ENCODE measurements around the gene INPP4A.

The INPP4A gene

GRCh38 chr2:98444436-98445176 lies at the start of gene INPP4A:
Gene INPP4A, plus strand, starts transcription at chr2:98444858. Its CDS starts 75,191 bp downstream, at chr2:98520049.
- Mint-ChIP-seq H3K4me3 (peak within 1 kb of the TSS; percentile 97), H3K36me3 (ENCODE audit: low read depth) (no peaks in the 10 kb centered on the region), H3K4me1 (peaks cover 49% of the 10 kb centered on the region), H3K9me3 (peaks cover 14% of the 10 kb centered on the region), H3K27me3 (ENCODE audit: low read depth, poor library complexity) (no peaks in the 10 kb centered on the region), H3K27ac (peak within 1 kb of the TSS; percentile 96)
- DNase-seq: peak; percentile 92
- TF ChIP-seq, protein P1, sequence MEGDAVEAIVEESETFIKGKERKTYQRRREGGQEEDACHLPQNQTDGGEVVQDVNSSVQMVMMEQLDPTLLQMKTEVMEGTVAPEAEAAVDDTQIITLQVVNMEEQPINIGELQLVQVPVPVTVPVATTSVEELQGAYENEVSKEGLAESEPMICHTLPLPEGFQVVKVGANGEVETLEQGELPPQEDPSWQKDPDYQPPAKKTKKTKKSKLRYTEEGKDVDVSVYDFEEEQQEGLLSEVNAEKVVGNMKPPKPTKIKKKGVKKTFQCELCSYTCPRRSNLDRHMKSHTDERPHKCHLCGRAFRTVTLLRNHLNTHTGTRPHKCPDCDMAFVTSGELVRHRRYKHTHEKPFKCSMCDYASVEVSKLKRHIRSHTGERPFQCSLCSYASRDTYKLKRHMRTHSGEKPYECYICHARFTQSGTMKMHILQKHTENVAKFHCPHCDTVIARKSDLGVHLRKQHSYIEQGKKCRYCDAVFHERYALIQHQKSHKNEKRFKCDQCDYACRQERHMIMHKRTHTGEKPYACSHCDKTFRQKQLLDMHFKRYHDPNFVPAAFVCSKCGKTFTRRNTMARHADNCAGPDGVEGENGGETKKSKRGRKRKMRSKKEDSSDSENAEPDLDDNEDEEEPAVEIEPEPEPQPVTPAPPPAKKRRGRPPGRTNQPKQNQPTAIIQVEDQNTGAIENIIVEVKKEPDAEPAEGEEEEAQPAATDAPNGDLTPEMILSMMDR (IDR thresholded peaks at IDR 0.05): no peak

DNA sequence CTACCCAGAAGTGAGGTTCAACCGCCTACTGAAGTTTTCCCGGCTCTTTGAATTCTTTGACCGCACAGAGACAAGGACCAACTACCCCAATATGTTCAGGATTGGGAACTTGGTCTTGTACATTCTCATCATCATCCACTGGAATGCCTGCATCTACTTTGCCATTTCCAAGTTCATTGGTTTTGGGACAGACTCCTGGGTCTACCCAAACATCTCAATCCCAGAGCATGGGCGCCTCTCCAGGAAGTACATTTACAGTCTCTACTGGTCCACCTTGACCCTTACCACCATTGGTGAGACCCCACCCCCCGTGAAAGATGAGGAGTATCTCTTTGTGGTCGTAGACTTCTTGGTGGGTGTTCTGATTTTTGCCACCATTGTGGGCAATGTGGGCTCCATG lies 48.7 kb upstream of the INPP4A start:
- Mint-ChIP-seq H3K9me3 (peaks cover 4% of the 10 kb centered on the region), H3K36me3 (ENCODE audit: low read depth) (no peaks in the 10 kb centered on the region), H3K4me3 (no peak overlapping the region), H3K4me1 (no peaks in the 10 kb centered on the region), H3K27me3 (ENCODE audit: low read depth, poor library complexity) (peaks cover 33% of the 10 kb centered on the region), H3K27ac (no peak overlapping the region)
- DNase-seq: no peak
- TF ChIP-seq, protein P1 (IDR thresholded peaks at IDR 0.05): no peak

DNA sequence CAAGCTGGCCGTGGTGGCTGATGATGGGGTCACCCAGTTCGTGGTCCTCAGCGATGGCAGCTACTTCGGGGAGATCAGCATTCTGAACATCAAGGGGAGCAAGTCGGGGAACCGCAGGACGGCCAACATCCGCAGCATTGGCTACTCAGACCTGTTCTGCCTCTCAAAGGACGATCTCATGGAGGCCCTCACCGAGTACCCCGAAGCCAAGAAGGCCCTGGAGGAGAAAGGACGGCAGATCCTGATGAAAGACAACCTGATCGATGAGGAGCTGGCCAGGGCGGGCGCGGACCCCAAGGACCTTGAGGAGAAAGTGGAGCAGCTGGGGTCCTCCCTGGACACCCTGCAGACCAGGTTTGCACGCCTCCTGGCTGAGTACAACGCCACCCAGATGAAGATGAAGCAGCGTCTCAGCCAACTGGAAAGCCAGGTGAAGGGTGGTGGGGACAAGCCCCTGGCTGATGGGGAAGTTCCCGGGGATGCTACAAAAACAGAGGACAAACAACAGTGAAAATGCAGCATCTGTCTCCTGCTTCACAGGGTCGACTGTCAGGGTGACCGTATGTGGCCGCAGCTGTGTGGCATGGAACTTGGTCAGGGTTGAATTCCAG lies 47.8 kb upstream of the INPP4A start:
- DNase-seq: no peak
- H3K27ac Mint-ChIP-seq: no peak overlapping the region

GRCh38 chr2:98399140-98399539 lies 45.5 kb upstream of the INPP4A start:
- Mint-ChIP-seq H3K9me3 (peaks cover 4% of the 10 kb centered on the region), H3K27me3 (ENCODE audit: low read depth, poor library complexity) (peaks cover 29% of the 10 kb centered on the region), H3K4me1 (no peaks in the 10 kb centered on the region), H3K27ac (no peak overlapping the region), H3K36me3 (ENCODE audit: low read depth) (no peaks in the 10 kb centered on the region), H3K4me3 (no peak overlapping the region)
- no peak for DNase-seq
- TF ChIP-seq, protein P1 (IDR thresholded peaks at IDR 0.05): no peak

More for the DNA sequence above, 47.8 kb upstream of the INPP4A start:
- Mint-ChIP-seq H3K36me3 (ENCODE audit: low read depth) (no peaks in the 10 kb centered on the region), H3K27me3 (ENCODE audit: low read depth, poor library complexity) (peaks cover 32% of the 10 kb centered on the region), H3K4me1 (no peaks in the 10 kb centered on the region), H3K4me3 (no peak overlapping the region), H3K9me3 (peaks cover 4% of the 10 kb centered on the region)
- TF ChIP-seq, protein P1 (IDR thresholded peaks at IDR 0.05): no peak

DNA sequence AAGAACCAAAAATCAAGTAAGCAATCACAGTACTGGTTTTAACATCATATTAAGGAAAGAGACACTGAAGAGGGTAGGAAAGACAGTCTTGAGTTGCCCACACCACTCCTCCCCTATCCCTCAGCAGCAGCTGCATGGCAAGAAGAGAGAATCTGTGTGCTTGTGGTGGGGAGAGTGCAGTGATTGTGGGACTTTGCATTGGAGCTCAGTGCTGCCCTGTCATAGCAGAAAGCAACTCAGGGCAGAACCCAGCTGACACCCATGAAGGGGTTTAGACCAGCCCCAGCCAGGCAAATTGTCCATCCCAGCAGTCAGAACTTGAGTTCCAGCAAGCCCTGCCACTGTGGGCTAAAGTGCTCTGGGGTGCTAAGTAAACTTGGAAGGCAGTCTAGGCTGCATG lies 40.8 kb upstream of the INPP4A start:
- H3K4me3 Mint-ChIP-seq: no peak overlapping the region
- no peaks in the 10 kb centered on the region for H3K36me3 Mint-ChIP-seq (ENCODE audit: low read depth)
- H3K9me3 Mint-ChIP-seq: no peaks in the 10 kb centered on the region
- H3K27me3 Mint-ChIP-seq (ENCODE audit: low read depth, poor library complexity): peaks cover 16% of the 10 kb centered on the region
- DNase-seq: no peak
- no peaks in the 10 kb centered on the region for H3K4me1 Mint-ChIP-seq
- no peak overlapping the region for H3K27ac Mint-ChIP-seq
- TF ChIP-seq, protein P1 (IDR thresholded peaks at IDR 0.05): no peak

All from nephron progenitor cell (in vitro differentiated cells).